ENCODE data around the gene DDX24.

DNA sequence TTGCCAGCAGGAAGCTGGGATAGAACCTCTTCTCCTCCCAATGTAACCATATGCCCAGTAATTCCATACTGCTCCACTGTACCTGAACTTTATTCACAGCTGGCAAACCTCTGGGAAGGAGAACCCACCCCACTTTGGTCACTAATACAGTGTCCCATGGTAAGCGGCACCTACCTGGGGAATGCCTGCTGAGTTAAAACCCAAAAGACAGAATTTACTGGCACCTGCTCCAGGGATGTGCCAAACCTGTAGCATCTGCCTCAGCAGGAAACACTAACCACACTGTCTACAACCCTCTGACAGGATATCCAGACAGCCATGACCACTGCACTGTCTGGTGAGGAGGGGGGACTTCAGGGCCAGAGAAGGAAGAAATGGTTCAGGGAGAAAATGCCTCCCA, 26.6 kb downstream of the DDX24 start:
- TF ChIP-seq, protein P1, sequence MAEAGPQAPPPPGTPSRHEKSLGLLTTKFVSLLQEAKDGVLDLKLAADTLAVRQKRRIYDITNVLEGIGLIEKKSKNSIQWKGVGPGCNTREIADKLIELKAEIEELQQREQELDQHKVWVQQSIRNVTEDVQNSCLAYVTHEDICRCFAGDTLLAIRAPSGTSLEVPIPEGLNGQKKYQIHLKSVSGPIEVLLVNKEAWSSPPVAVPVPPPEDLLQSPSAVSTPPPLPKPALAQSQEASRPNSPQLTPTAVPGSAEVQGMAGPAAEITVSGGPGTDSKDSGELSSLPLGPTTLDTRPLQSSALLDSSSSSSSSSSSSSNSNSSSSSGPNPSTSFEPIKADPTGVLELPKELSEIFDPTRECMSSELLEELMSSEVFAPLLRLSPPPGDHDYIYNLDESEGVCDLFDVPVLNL (CRISPR knock-in tag; IDR thresholded peaks at IDR 0.05; ENCODE audit: borderline replicate concordance, low read depth): no peak
- TF ChIP-seq, protein P2, sequence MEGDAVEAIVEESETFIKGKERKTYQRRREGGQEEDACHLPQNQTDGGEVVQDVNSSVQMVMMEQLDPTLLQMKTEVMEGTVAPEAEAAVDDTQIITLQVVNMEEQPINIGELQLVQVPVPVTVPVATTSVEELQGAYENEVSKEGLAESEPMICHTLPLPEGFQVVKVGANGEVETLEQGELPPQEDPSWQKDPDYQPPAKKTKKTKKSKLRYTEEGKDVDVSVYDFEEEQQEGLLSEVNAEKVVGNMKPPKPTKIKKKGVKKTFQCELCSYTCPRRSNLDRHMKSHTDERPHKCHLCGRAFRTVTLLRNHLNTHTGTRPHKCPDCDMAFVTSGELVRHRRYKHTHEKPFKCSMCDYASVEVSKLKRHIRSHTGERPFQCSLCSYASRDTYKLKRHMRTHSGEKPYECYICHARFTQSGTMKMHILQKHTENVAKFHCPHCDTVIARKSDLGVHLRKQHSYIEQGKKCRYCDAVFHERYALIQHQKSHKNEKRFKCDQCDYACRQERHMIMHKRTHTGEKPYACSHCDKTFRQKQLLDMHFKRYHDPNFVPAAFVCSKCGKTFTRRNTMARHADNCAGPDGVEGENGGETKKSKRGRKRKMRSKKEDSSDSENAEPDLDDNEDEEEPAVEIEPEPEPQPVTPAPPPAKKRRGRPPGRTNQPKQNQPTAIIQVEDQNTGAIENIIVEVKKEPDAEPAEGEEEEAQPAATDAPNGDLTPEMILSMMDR (IDR thresholded peaks at IDR 0.05): no peak
- TF ChIP-seq, protein P3, sequence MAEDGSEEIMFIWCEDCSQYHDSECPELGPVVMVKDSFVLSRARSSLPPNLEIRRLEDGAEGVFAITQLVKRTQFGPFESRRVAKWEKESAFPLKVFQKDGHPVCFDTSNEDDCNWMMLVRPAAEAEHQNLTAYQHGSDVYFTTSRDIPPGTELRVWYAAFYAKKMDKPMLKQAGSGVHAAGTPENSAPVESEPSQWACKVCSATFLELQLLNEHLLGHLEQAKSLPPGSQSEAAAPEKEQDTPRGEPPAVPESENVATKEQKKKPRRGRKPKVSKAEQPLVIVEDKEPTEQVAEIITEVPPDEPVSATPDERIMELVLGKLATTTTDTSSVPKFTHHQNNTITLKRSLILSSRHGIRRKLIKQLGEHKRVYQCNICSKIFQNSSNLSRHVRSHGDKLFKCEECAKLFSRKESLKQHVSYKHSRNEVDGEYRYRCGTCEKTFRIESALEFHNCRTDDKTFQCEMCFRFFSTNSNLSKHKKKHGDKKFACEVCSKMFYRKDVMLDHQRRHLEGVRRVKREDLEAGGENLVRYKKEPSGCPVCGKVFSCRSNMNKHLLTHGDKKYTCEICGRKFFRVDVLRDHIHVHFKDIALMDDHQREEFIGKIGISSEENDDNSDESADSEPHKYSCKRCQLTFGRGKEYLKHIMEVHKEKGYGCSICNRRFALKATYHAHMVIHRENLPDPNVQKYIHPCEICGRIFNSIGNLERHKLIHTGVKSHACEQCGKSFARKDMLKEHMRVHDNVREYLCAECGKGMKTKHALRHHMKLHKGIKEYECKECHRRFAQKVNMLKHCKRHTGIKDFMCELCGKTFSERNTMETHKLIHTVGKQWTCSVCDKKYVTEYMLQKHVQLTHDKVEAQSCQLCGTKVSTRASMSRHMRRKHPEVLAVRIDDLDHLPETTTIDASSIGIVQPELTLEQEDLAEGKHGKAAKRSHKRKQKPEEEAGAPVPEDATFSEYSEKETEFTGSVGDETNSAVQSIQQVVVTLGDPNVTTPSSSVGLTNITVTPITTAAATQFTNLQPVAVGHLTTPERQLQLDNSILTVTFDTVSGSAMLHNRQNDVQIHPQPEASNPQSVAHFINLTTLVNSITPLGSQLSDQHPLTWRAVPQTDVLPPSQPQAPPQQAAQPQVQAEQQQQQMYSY (CRISPR knock-in tag; IDR thresholded peaks at IDR 0.05): no peak
- TF ChIP-seq RELA (CRISPR knock-in tag; IDR thresholded peaks at IDR 0.05; ENCODE audit: borderline replicate concordance) (no peak), GABPB1 (CRISPR knock-in tag; IDR thresholded peaks at IDR 0.05) (no peak), NR2C2 (CRISPR knock-in tag; IDR thresholded peaks at IDR 0.05) (no peak)
- TF ChIP-seq, protein P4, sequence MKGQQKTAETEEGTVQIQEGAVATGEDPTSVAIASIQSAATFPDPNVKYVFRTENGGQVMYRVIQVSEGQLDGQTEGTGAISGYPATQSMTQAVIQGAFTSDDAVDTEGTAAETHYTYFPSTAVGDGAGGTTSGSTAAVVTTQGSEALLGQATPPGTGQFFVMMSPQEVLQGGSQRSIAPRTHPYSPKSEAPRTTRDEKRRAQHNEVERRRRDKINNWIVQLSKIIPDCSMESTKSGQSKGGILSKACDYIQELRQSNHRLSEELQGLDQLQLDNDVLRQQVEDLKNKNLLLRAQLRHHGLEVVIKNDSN (CRISPR knock-in tag; IDR thresholded peaks at IDR 0.05): no peak

All from WTC11 (cell line).